GM19397 (cell line): ENCODE results near the gene NFIX.

Experiments used
- ATAC-seq: cut with Tn5 transposase; IDR thresholded peaks from one replicate; pipeline ENCODE4 v1.9.1; 2021; ENCODE audit warnings: mild to moderate bottlenecking, moderate library complexity; ENCODE audit not compliant: unreplicated experiment

Gene NFIX

GRCh38 chr19:13100031-13100588, 104.8 kb downstream of the NFIX start:
- ATAC-seq, result no peak

GRCh38 chr19:13100841-13101589, 105.7 kb downstream of the NFIX start:
- ATAC-seq, result no peak

GRCh38 chr19:13101590-13102415, 106.5 kb downstream of the NFIX start:
- no peak for ATAC-seq

- ATAC-seq, result no peak
Measured at GRCh38 chr19:13102416-13102665, 107.1 kb downstream of the NFIX start.

- peak; percentile 51 for ATAC-seq
Measured at GRCh38 chr19:13102666-13103580, 107.6 kb downstream of the NFIX start, which contains the start of gene LYL1. Gene LYL1, minus strand, starts transcription at chr19:13102858. Its CDS starts 1,687 bp downstream, at chr19:13101171.

GRCh38 chr19:13103581-13104359, 108.5 kb downstream of the NFIX start:
- no peak for ATAC-seq

- peak; percentile 33 for ATAC-seq
Measured at GRCh38 chr19:13104360-13104847, 109.1 kb downstream of the NFIX start.

GRCh38 chr19:13104848-13105711, 109.8 kb downstream of the NFIX start:
- no peak for ATAC-seq

GRCh38 chr19:13109361-13110098, 114.3 kb downstream of the NFIX start:
- ATAC-seq, result no peak

GRCh38 chr19:13110099-13110610, 114.9 kb downstream of the NFIX start:
- no peak for ATAC-seq

- no peak for ATAC-seq
Measured at GRCh38 chr19:13112555-13112954, 117.3 kb downstream of the NFIX start.

- ATAC-seq, result no peak
Measured at GRCh38 chr19:13115936-13116281, 120.6 kb downstream of the NFIX start.

- peak; percentile 45 for ATAC-seq
Measured at GRCh38 chr19:13116282-13117175, 121.3 kb downstream of the NFIX start, which contains the start of gene TRMT1. Gene TRMT1, minus strand, starts transcription at chr19:13116740. Its CDS starts 341 bp downstream, at chr19:13116399.

- ATAC-seq, result peak; percentile 10
Measured at GRCh38 chr19:13117176-13117771, 122.0 kb downstream of the NFIX start.

- peak; percentile 71 for ATAC-seq
Measured at GRCh38 chr19:13117772-13118423, 122.6 kb downstream of the NFIX start, which contains the start of gene NACC1. Gene NACC1, plus strand, starts transcription at chr19:13118264. Its CDS starts 16,944 bp downstream, at chr19:13135208.
